Spleen (tissue), 7 donors: Measurements from ENCODE around the gene SRGAP1.

Experiments used
- POLR2A ChIP-seq, 3 donors: fragments of 450-650 bp; IDR thresholded peaks; one replicate each; pipeline ENCODE4 v1.5.1; 2017; ENCODE audit warnings: antibody characterized with exemption in 3 of 3, mild to moderate bottlenecking in 1 of 3
- TF ChIP-seq, protein P1 (sequence below), 11 experiments: fragments of 200-600 bp in 7 of 11; fragments of 450-650 bp in 4 of 11; sonication (generic) in 4 of 11; IDR thresholded peaks in 8 of 11; conservative IDR thresholded peaks in 3 of 11; 1 replicate in 7 of 11; 2 replicates in 4 of 11; pipeline versions ENCODE4 v1.4.0 to v1.8.0; 2016 to 2021; ENCODE audit warnings: antibody characterized with exemption in 11 of 11, inconsistent platforms in 4 of 11, mild to moderate bottlenecking in 1 of 11
- donor health status: DM: no; HTN: no; CAD: no; lungs with moderate emphysema.
- donor health status: DM: no; HTN: no; CAD: no.
- donor health status: DM: no; HTN: no; CAD: no.

DNA sequence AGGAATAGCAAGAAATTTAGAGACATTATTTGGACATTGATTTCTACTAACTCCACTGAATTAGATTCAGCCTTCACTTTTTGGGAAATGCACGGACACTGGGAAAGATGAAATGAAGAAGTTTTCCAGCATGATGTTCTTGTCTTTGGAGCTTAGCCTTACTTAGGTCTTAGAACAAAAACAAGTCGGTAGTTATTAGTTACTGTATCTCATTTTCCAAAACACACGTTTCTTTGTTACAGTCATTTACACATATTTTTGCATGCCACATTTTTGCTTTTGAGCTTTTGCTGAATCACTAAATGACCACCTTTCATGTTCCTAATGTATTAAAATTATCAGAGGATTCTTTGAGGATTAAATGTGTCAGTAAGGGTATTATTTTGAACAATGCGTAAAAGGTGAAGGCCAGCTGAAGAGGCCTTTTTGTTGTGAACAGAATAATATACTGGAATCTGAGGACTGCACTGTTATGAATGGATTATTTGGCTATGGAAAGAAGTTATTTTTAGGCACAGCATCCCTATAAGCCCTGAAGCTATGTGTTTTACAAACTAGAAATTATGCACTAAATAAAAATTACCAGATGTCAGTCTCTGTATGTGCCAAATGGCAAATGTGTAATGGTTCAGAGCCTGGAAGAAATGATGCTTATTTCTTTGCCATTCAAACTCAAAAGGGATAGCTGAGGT is 138.2 kb downstream of the SRGAP1 start:
- TF ChIP-seq POLR2A (IDR thresholded peaks at IDR 0.05): no peak
- TF ChIP-seq, protein P1, sequence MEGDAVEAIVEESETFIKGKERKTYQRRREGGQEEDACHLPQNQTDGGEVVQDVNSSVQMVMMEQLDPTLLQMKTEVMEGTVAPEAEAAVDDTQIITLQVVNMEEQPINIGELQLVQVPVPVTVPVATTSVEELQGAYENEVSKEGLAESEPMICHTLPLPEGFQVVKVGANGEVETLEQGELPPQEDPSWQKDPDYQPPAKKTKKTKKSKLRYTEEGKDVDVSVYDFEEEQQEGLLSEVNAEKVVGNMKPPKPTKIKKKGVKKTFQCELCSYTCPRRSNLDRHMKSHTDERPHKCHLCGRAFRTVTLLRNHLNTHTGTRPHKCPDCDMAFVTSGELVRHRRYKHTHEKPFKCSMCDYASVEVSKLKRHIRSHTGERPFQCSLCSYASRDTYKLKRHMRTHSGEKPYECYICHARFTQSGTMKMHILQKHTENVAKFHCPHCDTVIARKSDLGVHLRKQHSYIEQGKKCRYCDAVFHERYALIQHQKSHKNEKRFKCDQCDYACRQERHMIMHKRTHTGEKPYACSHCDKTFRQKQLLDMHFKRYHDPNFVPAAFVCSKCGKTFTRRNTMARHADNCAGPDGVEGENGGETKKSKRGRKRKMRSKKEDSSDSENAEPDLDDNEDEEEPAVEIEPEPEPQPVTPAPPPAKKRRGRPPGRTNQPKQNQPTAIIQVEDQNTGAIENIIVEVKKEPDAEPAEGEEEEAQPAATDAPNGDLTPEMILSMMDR (IDR thresholded peaks at IDR 0.05 in 8 of 11, conservative IDR thresholded peaks at IDR 0.05 in 3 of 11): no peak
